ENCODE data around the gene SLC27A5. TPM values are rescaled to one million over a fixed set of nuclear protein-coding genes. Genes with fewer than 3 reads are reported as not detected.

SLC27A5 gene
- total and polyA plus RNA-seq, 4 donors = 7.9 to 19.0 (median 13.0) TPM

GRCh38 chr19:58460039-58460438, 51.8 kb downstream of the SLC27A5 start:
- Histone ChIP-seq H3K4me3 (no peak overlapping the region), H3K9ac (ENCODE audit: insufficient read depth in 1 of 2, low read length in 2 of 2) (no peak overlapping the region), H3K36me3 (ENCODE audit: control insufficient read depth in 4 of 4, insufficient read depth in 4 of 4, low read length in 4 of 4) (peaks cover 3 to 13% (median 9%) of the 10 kb centered on the region in 4 donors), H3K27me3 (ENCODE audit: control insufficient read depth in 3 of 3, insufficient read depth in 3 of 3, low read length in 2 of 3) (no peaks in the 10 kb centered on the region), H3K4me1 (ENCODE audit: control insufficient read depth in 5 of 5, insufficient read depth in 5 of 5, low read length in 5 of 5) (no peaks in the 10 kb centered on the region), H3K27ac (ENCODE audit: low read depth in 1 of 2, low read length in 1 of 2) (no peak overlapping the region), H3K9me3 (ENCODE audit: control insufficient read depth in 4 of 4, insufficient read depth in 3 of 4, low read length in 3 of 4) (no peaks in the 10 kb centered on the region)
- DNase-seq (no peak), ATAC-seq (ENCODE audit: insufficient read depth, low FRiP score) (no peak)
- no peak for TF ChIP-seq CTCF (IDR thresholded peaks at IDR 0.05; ENCODE audit: control extremely low read depth, extremely low read depth)
- 88 to 95% methylated on average over 2 of the region's 2 CpGs for WGBS, 2 donors

GRCh38 chr19:58456111-58456510, 55.7 kb downstream of the SLC27A5 start:
- H3K27me3 ChIP-seq (ENCODE audit: control insufficient read depth in 3 of 3, insufficient read depth in 3 of 3, low read length in 2 of 3) = no peaks in the 10 kb centered on the region

DNA sequence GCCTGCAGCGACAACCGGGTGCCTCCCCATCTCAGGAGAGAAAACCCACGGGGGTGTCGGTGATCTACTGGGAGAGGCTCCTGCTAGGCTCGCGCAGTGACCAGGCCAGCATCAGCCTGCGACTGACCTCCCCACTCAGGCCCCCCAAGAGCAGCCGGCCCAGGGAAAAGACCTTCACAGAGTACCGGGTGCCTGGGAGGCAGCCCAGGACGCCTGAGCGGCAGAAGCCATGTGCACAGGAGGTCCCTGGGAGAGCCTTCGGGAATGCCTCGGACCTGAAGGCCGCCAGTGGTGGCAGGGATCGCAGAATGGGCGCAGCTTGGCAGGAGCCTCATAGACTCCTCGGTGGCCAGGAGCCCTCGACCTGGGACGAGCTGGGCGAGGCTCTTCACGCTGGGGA, 56.5 kb downstream of the SLC27A5 start:
- ATAC-seq (ENCODE audit: insufficient read depth, low FRiP score) (no peak), DNase-seq (no peak)
- WGBS, 2 donors = 96% methylated on average over 20 to 21 of the region's 21 CpGs
- H3K27ac ChIP-seq (ENCODE audit: low read depth in 1 of 2, low read length in 1 of 2) = no peak overlapping the region
- peaks cover 3 to 16% (median 10%) of the 10 kb centered on the region in 4 donors for H3K36me3 ChIP-seq (ENCODE audit: control insufficient read depth in 4 of 4, insufficient read depth in 4 of 4, low read length in 4 of 4)
- no peak for TF ChIP-seq CTCF (IDR thresholded peaks at IDR 0.05; ENCODE audit: control extremely low read depth, extremely low read depth)
- H3K9ac ChIP-seq (ENCODE audit: insufficient read depth in 1 of 2, low read length in 2 of 2) = no peak overlapping the region
- no peaks in the 10 kb centered on the region for H3K27me3 ChIP-seq (ENCODE audit: control insufficient read depth in 3 of 3, insufficient read depth in 3 of 3, low read length in 2 of 3)
- H3K4me1 ChIP-seq (ENCODE audit: control insufficient read depth in 5 of 5, insufficient read depth in 5 of 5, low read length in 5 of 5) = peaks cover 0 to 4% (median 0%) of the 10 kb centered on the region in 5 donors
- H3K4me3 ChIP-seq = no peak overlapping the region
- no peaks in the 10 kb centered on the region for H3K9me3 ChIP-seq (ENCODE audit: control insufficient read depth in 4 of 4, insufficient read depth in 3 of 4, low read length in 3 of 4)

More at GRCh38 chr19:58456111-58456510, 55.7 kb downstream of the SLC27A5 start:
- TF ChIP-seq CTCF (IDR thresholded peaks at IDR 0.05; ENCODE audit: control extremely low read depth, extremely low read depth) = no peak
- WGBS, 2 donors = 97% methylated on average over 35 of the region's 35 CpGs
- H3K36me3 ChIP-seq (ENCODE audit: control insufficient read depth in 4 of 4, insufficient read depth in 4 of 4, low read length in 4 of 4) = peaks cover 3 to 16% (median 10%) of the 10 kb centered on the region in 4 donors
- H3K9ac ChIP-seq (ENCODE audit: insufficient read depth in 1 of 2, low read length in 2 of 2) = no peak overlapping the region
- no peak for DNase-seq
- peaks cover 0 to under 1% (median 0%) of the 10 kb centered on the region in 5 donors for H3K4me1 ChIP-seq (ENCODE audit: control insufficient read depth in 5 of 5, insufficient read depth in 5 of 5, low read length in 5 of 5)
- ATAC-seq (ENCODE audit: insufficient read depth, low FRiP score) = no peak
- H3K4me3 ChIP-seq = no peak overlapping the region
- no peak overlapping the region for H3K27ac ChIP-seq (ENCODE audit: low read depth in 1 of 2, low read length in 1 of 2)
- no peaks in the 10 kb centered on the region for H3K9me3 ChIP-seq (ENCODE audit: control insufficient read depth in 4 of 4, insufficient read depth in 3 of 4, low read length in 3 of 4)

GRCh38 chr19:58453743-58454142, 58.0 kb downstream of the SLC27A5 start:
- Histone ChIP-seq H3K4me3 (no peak overlapping the region), H3K9ac (ENCODE audit: insufficient read depth in 1 of 2, low read length in 2 of 2) (no peak overlapping the region), H3K36me3 (ENCODE audit: control insufficient read depth in 4 of 4, insufficient read depth in 4 of 4, low read length in 4 of 4) (peaks cover 3 to 16% (median 9%) of the 10 kb centered on the region in 4 donors), H3K9me3 (ENCODE audit: control insufficient read depth in 4 of 4, insufficient read depth in 3 of 4, low read length in 3 of 4) (peaks cover 0 to 2% (median 0%) of the 10 kb centered on the region in 4 donors), H3K27ac (ENCODE audit: low read depth in 1 of 2, low read length in 1 of 2) (no peak overlapping the region), H3K27me3 (ENCODE audit: control insufficient read depth in 3 of 3, insufficient read depth in 3 of 3, low read length in 2 of 3) (no peaks in the 10 kb centered on the region), H3K4me1 (ENCODE audit: control insufficient read depth in 5 of 5, insufficient read depth in 5 of 5, low read length in 5 of 5) (peaks cover 0 to 4% (median 0%) of the 10 kb centered on the region in 5 donors)
- ATAC-seq (ENCODE audit: insufficient read depth, low FRiP score) (no peak), DNase-seq (no peak)
- TF ChIP-seq CTCF (IDR thresholded peaks at IDR 0.05; ENCODE audit: control extremely low read depth, extremely low read depth) = no peak
- WGBS, 2 donors = 97% methylated on average over 6 of the region's 6 CpGs
